Osteoblast (primary cell): ENCODE measurements around the gene HOXD12. TPM values are rescaled to one million over a fixed set of nuclear protein-coding genes. Genes with fewer than 3 reads are reported as not detected.
A peak's percentile ranks its signal among the peaks of the same experiment; 100 is the strongest.

Experiments used
- DNase-seq: peaks from one replicate; pipeline ENCODE4 v3.0.0; 2011; ENCODE audit warnings: low spot score, mixed read lengths; ENCODE audit not compliant: insufficient read length; ENCODE audit errors: missing footprints
- H2AFZ ChIP-seq: 2 replicates; pipeline ENCODE4 v1.6.0; 2011; ENCODE audit warnings: mild to moderate bottlenecking, low read length
- H3K27ac ChIP-seq: 2 replicates; pipeline ENCODE4 v1.5.1; 2011; ENCODE audit warnings: mild to moderate bottlenecking, low read depth, low read length, moderate library complexity
- H3K27me3 ChIP-seq: 2 replicates; pipeline ENCODE4 v1.6.0; 2012; ENCODE audit warnings: mild to moderate bottlenecking, control low read depth, inconsistent platforms, low read length, moderate library complexity; ENCODE audit not compliant: insufficient read depth
- H3K36me3 ChIP-seq: 2 replicates; pipeline ENCODE4 v1.5.1; 2011; ENCODE audit warnings: mild to moderate bottlenecking, low read length, control low read depth, moderate library complexity; ENCODE audit not compliant: insufficient read depth
- H3K4me1 ChIP-seq: 2 replicates; pipeline ENCODE4 v1.5.1; 2011; ENCODE audit warnings: mild to moderate bottlenecking, low read length, control low read depth, moderate library complexity; ENCODE audit not compliant: insufficient read depth
- H3K4me2 ChIP-seq: 2 replicates; pipeline ENCODE4 v1.6.0; 2011; ENCODE audit warnings: mild to moderate bottlenecking, low read length; ENCODE audit not compliant: insufficient read depth
- H3K4me3 ChIP-seq: fragments of 200-600 bp; sonication (generic); 3 replicates; pipeline ENCODE4 v1.5.1; 2012; ENCODE audit warnings: mild to moderate bottlenecking, low read length, inconsistent platforms; ENCODE audit not compliant: insufficient read depth
- H3K79me2 ChIP-seq: 2 replicates; pipeline ENCODE4 v1.6.0; 2012; ENCODE audit warnings: mild to moderate bottlenecking, low read length, control low read depth, inconsistent platforms; ENCODE audit not compliant: insufficient read depth
- H3K9me3 ChIP-seq: 2 replicates; pipeline ENCODE4 v1.5.1; 2011; ENCODE audit warnings: low read depth, low read length, control low read depth
- H4K20me1 ChIP-seq: 2 replicates; pipeline ENCODE4 v1.6.0; 2012; ENCODE audit warnings: mild to moderate bottlenecking, low read length, control low read depth; ENCODE audit not compliant: insufficient read depth
- total RNA-seq: library from RNA; depleted of rRNA; stranded (reverse); fragments of >200 nt; gene quantifications from 2 replicates; pipeline ENCODE4 v1.2.3, GENCODE V29; 2012
- TF ChIP-seq, protein P1 (sequence below): IDR thresholded peaks from 2 replicates; pipeline ENCODE4 v1.5.1; 2011; ENCODE audit warnings: mild to moderate bottlenecking, low read depth, low read length, moderate library complexity; ENCODE audit errors: extremely low read depth

HOXD12 gene
- total RNA-seq, 1 donor = not detected

DNA sequence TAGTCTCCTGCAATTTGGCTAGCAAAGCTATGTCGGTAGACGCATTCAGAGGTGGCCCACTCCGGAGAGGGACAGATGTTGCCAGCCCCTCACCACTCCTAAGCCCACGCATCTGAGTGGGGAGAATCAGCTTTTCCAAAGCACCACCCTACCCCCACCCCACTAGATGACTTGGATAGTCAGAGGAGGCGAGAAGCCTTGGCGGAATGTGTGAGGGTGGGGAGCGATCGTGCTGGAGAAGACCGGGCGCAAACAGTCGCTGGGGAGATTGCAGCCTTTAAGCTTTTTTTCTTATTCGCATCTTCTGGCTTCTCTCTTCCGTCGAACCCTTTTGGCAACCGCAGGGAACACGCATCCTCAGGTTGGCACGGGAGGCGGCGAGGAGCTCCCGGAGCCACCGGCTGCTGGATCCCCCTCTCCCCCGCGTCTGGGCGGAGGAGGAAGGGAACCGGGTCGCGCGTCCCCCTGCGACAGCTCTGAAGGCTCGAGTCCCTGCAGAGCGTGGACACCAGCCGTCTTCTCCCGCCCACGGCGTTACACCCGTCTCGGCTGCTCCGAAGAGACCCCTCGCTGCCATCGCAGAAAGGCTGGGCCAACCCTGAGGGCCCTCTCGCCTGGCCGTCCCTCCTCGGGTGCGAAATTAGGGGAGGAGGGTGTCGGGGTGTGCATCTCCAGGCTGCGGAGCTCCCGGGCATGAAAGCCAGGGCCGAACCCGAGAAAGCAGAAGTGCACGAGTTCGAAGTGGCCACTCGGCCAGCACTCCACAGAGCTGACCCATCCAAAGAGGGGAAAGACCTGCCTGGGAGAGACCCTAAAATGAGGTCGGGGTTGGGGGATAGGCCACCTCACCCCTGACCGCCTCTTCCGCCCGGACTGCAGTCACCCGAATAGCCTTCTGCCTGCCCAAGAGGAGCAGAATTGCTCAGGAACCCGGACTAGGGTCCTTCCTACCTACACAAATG lies 28.0 kb upstream of the HOXD12 start:
- Histone ChIP-seq H3K4me1 (no peaks in the 10 kb centered on the region), H3K27me3 (peaks cover 98% of the 10 kb centered on the region), H3K4me2 (no peak overlapping the region), H3K36me3 (no peaks in the 10 kb centered on the region), H4K20me1 (no peaks in the 10 kb centered on the region), H2AFZ (no peak overlapping the region), H3K9me3 (no peaks in the 10 kb centered on the region), H3K4me3 (no peak overlapping the region), H3K27ac (no peak overlapping the region), H3K79me2 (no peaks in the 10 kb centered on the region)
- DNase-seq = peak; percentile 26
- TF ChIP-seq, protein P1, sequence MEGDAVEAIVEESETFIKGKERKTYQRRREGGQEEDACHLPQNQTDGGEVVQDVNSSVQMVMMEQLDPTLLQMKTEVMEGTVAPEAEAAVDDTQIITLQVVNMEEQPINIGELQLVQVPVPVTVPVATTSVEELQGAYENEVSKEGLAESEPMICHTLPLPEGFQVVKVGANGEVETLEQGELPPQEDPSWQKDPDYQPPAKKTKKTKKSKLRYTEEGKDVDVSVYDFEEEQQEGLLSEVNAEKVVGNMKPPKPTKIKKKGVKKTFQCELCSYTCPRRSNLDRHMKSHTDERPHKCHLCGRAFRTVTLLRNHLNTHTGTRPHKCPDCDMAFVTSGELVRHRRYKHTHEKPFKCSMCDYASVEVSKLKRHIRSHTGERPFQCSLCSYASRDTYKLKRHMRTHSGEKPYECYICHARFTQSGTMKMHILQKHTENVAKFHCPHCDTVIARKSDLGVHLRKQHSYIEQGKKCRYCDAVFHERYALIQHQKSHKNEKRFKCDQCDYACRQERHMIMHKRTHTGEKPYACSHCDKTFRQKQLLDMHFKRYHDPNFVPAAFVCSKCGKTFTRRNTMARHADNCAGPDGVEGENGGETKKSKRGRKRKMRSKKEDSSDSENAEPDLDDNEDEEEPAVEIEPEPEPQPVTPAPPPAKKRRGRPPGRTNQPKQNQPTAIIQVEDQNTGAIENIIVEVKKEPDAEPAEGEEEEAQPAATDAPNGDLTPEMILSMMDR = no peak

DNA sequence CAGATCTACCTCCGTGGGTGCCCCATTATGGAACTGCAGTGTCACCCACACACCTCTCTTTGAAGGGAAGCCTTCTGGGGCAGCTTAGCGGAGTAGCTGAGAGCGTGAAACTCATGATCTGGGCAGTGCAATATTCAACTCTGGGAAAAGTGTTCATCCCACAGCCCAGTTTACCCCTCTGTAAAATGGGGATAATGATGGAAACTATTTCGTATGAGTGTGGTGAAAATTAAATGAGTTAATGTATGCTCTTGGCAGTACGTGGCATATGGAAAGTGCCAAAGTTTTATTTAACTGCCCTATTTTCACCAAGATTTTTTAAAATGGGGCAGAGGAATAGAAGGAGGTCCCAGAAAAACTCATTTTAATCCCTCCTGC lies 27.3 kb upstream of the HOXD12 start:
- Histone ChIP-seq H3K27me3 (peaks cover 98% of the 10 kb centered on the region), H3K36me3 (no peaks in the 10 kb centered on the region), H3K9me3 (no peaks in the 10 kb centered on the region), H2AFZ (no peak overlapping the region), H4K20me1 (no peaks in the 10 kb centered on the region), H3K4me2 (no peak overlapping the region), H3K27ac (no peak overlapping the region), H3K4me1 (no peaks in the 10 kb centered on the region), H3K4me3 (no peak overlapping the region), H3K79me2 (no peaks in the 10 kb centered on the region)
- TF ChIP-seq, protein P1 = no peak
- no peak for DNase-seq

DNA sequence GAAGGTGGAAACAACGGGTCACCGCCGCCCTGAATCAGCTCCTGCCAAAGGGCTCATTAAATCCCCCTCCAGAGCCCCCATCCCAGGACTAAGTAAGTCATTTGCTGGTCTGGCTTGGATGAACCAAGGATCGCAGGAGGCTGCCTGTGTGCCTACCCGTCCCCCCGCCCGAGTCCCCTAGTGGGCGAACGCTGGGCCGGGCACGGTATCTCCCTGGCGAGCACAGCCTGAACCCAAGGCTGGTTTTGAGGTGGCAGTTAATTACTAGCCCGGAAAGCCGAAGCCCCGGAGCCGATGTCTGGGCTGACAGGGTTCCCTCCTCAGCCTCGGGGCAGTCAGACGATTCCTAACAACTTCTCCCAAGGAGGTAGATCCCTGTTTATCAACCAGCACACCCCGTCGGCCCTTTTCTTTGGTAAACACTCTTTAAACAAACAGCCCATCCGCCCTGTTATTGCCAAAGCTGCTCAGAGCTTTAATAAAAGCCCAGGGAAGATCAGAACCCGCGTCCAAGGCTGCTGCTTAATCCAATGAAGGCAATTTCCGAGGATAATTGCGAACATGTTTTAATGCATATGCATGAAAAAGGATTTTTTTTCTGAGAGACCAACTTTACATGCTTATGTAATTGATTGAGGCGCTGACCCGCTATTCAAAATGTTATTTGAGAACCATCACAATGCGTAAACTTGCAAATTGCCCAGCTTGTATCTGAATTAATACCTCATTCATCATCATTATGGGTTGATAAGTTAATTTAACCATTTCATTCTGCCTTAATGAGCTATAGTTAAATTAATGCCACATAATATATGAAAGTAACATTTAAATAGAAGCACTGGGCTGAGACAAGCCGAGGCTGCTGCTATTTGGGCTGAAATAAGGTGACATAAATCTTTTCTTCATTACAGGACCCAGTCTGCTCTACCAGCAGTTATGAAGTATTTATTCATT lies 26.4 kb upstream of the HOXD12 start:
- H3K79me2 ChIP-seq = no peaks in the 10 kb centered on the region
- H2AFZ ChIP-seq = no peak overlapping the region
- TF ChIP-seq, protein P1 = no peak
- no peaks in the 10 kb centered on the region for H3K4me1 ChIP-seq
- H3K27me3 ChIP-seq = peaks cover 98% of the 10 kb centered on the region
- no peak overlapping the region for H3K27ac ChIP-seq
- H4K20me1 ChIP-seq = no peaks in the 10 kb centered on the region
- peak; percentile 72 for DNase-seq
- no peaks in the 10 kb centered on the region for H3K9me3 ChIP-seq
- no peak overlapping the region for H3K4me3 ChIP-seq
- no peaks in the 10 kb centered on the region for H3K36me3 ChIP-seq
- H3K4me2 ChIP-seq = no peak overlapping the region
